IMR-90 (cell line): ENCODE results near the gene AFF2.

Experiments used
- CTCF ChIP-seq: conservative IDR thresholded peaks from 2 replicates; pipeline ENCODE4 v1.5.1; 2012; ENCODE audit warnings: mild to moderate bottlenecking, low read depth, low read length, improper control_type of control experiment
- POLR2A ChIP-seq: IDR thresholded peaks from 2 replicates; pipeline ENCODE4 v1.6.1; 2012; ENCODE audit warnings: mild to moderate bottlenecking, low read depth, low read length
- USF2 ChIP-seq: fragments of 150-350 bp; IDR thresholded peaks from 2 replicates; pipeline ENCODE4 v1.6.1; 2017; ENCODE audit warnings: mild to moderate bottlenecking, antibody characterized with exemption, low read length, low read depth

GRCh38 chrX:148682206-148682605 lies 181.8 kb downstream of the AFF2 start:
- TF ChIP-seq USF2 = no peak
- TF ChIP-seq POLR2A = no peak
- no peak for TF ChIP-seq CTCF
